HG03045 (cell line): ENCODE data around the gene SPACA4.

Experiments used
- ATAC-seq: cut with Tn5 transposase; IDR thresholded peaks from one replicate; pipeline ENCODE4 v1.9.1; 2021; ENCODE audit warnings: mild to moderate bottlenecking, moderate library complexity; ENCODE audit not compliant: unreplicated experiment

The SPACA4 gene

DNA sequence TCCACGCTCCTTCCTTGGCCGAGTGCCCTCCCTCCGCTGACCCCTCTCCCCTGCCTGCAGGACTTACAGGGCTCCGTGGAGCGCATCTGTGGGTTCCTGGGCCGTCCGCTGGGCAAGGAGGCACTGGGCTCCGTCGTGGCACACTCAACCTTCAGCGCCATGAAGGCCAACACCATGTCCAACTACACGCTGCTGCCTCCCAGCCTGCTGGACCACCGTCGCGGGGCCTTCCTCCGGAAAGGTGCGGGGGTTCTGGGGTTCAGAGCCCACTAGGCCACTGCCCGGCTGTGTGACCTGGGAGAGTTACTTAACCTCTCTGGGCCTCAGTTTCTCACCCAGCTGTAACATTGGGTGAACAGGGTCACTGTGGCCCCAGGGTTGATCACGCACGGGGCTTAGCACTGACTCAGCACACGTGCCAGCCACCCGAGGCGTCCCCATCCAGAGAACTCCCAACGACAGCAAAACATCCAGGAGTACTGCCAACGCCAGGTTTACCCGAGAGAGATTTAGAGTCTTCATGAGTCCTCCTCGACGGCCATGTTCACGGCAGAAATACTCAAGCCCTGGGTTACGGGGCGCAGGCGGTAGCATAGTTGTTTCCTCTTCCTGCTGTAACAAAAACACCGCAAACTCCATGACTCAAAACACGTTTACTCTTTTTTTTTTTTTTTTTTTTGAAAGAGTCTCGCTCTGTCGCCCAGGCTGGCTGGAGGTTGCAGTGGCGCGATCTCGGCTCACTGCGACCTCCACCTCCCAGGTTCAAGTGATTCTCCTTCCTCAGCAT, 9.7 kb upstream of the SPACA4 start:
- ATAC-seq, result no peak

DNA sequence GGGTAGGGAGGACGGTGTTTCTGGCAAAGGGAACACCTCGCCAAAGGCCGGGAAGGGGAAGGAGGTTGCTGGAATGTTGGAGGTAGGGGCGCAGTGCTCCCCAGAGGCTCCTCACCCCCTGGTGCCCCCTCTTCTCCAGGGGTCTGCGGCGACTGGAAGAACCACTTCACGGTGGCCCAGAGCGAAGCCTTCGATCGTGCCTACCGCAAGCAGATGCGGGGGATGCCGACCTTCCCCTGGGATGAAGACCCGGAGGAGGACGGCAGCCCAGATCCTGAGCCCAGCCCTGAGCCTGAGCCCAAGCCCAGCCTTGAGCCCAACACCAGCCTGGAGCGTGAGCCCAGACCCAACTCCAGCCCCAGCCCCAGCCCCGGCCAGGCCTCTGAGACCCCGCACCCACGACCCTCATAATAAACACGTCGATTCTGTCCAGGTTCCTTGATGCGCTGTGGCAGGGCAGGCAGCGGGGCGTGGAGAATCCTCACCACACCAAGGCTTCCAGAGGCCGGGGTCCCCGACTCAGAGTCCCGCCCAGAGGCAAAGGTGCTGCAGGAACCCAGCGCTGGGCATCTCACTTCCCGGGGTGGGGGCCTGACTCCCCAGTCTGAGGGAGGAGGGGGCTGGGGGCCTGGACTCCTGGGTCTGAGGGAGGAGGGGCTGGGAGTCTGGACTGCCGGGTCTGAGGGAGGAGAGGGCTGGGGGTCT, 7.4 kb upstream of the SPACA4 start:
- ATAC-seq, result no peak

DNA sequence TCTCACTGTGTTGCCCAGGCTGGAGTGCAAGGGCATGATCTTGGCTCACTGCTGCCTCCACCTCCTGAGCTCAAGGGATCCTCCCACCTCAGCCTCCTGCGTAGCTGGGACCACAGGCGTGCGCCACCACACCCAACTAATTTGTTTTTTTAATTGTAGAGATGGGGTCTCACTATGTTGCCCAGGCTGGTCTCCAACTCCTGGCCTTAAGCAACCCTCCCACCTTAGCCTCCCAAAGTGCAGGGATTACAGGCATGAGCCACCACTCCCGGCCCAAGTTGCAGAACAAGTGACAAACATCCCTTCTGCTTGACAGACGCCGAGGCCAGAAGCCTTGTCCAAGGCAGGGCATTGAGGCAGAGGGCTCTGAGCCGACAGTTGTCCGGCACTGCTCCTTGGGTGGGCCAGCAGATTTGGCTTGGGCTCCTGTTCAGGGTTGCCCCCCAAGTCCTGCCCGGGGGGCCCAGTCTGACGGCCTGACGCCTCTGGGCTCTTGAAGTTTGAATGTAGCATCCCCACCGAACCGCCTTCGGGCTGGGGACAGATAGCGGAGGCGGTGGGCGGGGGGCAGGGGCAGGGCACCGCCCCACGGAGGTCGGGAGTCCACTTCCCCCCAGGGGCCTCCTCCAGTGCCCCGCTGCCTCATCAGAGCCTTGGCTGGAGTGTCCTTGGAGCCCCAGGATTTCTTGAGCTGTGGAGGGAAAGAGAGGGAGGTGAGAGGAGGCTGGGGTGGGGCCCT, 5.7 kb upstream of the SPACA4 start:
- ATAC-seq, result no peak

DNA sequence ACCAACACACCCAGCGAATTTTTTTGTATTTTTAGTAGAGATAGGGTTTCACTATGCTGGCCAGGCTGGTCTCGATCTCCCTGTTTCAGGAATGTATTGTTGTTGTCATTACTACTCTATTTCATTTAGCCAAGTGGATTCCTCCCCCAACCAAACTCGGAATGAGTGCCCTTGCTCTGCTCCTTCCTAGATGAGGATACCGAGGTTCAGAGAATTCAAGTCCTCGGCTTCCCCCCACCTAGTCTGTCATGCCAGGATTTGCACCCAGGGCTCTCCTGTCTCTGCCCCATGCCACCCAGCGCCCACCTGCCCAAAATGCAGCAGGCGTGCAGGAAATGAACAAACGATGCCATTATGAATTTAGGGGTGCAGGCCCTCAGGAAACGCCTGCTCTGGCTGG, 3.5 kb upstream of the SPACA4 start:
- ATAC-seq, result no peak

DNA sequence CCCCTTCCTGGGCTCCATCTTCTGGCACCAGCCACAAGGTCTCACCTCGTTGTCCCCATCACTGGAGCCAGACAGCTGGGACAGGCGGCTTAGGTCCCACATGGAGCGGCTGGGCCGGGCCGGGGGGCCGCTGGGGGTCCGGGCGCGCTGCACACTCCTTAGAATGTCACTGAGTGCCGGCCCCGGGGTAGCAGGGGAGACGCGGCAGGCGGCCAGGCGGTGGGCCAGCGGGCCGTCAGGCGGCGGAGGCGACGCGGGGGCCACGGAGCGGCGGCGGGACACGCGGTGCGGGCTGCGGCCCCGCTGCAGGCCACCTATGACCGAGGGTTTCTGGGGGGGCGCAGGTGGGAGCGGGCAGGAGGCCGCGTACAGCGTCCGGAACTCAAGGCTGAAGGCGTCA, 3.1 kb upstream of the SPACA4 start:
- ATAC-seq, result no peak

DNA sequence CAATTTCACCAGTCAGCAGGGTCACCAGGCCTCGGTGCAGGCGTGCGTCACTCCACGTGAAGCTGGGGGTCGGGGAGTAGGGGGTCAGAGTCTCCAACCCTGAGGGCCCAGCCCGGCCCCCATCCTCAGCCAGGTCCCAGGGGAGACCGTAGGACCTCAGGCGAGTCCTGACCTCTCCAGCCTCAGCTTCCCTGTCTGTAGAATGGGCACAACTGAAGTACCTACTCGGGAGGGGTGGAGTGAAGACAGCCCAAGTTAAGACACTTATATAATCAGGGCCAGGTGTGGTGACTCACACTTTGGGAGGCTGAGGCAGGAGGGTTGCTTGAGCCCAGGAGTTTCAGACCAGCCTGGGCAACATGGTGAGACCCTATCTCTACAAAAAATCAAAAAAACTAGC, 2.7 kb upstream of the SPACA4 start:
- ATAC-seq, result no peak

DNA sequence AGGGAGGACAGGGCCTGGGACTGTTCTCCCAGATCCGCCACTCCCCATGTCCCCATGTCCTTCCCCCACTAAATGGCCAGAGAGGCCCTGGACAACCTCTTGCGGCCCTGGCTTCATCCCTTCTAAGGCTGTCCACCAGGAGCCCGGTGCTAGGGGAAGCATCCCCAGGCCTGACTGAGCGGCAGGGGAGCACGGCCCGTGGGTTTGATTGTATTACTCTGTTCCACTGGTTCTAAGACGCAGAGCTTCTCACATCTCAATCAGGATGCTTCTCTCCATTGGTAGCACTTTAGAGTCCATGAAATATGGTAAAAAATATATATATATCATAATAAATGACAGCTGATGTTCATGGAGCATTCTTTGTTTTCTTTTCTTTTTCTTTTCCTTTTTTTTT, 815 bp downstream of the SPACA4 start:
- ATAC-seq, result no peak

DNA sequence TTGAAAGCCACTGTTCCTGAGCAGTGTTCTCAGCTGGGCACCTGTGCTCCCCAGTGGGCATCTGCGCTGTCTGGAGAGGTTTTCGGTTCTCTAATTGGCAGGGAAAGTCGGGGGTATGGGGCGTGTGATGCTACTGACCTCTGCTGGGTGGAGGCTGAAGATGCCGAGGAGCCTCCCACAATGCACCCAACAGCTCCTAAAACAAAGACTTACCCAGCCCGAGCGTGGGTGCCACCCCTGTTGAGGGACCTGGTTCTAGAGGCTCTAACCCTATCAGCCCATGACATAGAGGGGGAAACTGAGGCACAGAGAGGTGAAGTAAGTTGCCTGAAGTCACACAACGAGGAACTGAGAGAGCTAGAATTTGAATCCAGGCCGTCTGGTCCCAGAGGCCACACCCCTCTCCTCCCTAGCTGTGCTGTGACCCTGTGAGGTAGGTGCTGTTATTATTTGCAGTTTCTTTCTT, 2.3 kb downstream of the SPACA4 start:
- ATAC-seq, result no peak

DNA sequence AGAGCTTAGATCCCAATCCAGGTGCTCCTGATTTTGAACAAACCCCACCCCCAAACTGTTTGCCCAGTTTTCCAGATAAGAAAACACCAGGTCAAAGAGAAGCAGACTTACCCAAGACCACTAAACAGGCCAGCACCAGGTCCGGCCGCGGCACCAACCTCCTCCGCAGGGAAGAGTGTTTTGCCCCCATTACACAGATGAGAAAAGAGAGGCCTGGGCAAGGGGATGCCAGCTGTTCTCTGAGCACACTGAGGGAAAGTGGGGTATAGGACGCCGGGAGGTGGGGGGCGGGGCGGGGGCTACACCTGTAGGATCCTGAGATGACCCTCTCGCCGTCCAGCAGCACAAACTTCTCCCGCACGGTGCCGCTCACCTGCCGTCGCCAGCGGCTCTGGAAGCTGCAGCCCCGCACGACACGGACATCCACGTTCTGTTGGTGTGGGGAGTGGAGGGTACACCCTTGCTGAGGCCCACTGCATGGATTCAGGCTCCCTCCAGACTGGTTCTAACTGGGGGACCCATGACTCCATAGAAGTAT, 3.1 kb downstream of the SPACA4 start:
- no peak for ATAC-seq

DNA sequence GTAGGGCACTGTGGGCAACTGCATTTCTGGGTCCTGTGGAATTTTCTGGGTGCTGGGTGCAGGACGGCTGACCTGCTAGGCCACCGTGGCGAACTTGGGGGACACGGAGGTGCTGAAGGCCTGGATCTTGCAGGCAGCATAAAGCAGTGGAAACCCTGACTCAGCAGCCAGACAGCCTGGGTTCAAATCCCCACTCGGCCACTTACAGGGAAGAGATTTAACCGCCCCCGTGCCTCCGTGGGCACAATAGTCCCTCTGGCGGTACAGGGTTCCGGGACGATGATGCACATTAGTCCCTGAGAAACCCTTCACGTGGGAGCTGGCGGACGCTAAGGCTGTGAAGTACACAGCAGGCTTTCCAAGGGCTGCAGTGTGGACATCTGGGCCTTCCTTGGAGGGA, 5.3 kb downstream of the SPACA4 start:
- ATAC-seq, result no peak

DNA sequence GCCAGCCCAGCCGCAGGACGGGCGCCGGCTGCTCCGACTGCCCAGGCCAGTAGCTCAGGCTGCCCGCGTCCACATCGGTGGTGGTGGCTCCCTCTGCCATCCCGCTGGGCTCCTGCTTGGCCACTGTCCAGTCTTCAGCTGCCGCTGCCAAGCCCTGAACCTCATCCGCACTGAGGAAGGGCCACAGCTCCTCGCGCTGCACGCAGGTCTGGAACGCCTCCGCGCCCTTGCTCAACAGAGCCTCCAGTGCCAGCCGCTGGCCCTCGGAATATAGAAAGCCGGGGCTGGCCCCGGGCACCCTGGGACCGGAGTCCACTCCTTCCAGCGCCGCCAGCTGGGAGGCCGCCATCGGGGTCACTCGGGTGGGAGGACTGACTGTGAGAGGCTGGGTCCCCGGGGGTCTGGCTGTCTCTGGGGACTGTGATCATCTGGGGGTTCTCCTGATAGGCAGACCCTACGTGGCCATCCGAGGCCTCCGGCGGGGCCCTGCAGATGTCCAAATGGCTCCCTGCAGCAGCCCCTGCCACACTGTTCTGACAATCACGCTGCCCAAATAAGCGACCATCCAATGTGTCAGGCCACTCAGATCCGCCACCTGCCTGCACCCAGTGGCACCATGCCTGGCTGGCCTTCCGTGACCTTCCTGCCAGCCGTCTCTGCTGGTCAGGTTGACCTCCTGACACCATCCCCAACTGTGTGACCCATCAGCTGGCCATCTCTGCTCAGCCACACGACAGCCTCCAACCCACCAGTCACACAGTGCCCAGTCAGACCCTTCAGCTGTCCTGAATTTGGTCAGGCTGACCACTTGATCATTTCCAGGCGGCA, 6.7 kb downstream of the SPACA4 start:
- ATAC-seq, result no peak

DNA sequence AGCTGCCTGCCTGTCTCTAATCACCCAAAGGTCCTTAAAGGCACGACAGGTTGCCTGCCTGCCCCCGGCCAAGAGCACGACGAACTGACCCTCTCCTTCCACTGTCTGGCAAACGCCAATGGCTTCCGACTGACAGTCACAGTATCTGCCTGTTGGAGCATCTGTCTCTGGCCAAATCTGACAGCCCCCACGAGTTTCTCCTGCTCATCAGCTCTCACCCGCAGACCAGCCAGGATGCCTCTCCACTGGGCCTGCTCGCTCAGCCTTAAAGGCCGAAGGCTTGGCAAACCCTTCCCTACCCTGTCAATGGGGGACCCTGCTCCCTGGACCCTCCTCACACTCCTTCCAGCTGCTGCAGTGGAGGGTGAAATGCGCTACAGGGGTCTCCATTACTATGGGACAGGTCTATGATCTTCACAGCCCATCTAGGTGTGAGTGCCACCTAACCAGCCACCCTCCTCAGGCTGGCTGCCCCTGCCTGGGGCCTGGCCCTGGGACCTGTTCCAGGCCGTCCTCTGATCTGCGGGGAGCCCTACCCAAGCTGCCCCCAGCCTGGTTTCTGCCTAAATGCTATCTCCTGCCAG, 7.4 kb downstream of the SPACA4 start:
- no peak for ATAC-seq

DNA sequence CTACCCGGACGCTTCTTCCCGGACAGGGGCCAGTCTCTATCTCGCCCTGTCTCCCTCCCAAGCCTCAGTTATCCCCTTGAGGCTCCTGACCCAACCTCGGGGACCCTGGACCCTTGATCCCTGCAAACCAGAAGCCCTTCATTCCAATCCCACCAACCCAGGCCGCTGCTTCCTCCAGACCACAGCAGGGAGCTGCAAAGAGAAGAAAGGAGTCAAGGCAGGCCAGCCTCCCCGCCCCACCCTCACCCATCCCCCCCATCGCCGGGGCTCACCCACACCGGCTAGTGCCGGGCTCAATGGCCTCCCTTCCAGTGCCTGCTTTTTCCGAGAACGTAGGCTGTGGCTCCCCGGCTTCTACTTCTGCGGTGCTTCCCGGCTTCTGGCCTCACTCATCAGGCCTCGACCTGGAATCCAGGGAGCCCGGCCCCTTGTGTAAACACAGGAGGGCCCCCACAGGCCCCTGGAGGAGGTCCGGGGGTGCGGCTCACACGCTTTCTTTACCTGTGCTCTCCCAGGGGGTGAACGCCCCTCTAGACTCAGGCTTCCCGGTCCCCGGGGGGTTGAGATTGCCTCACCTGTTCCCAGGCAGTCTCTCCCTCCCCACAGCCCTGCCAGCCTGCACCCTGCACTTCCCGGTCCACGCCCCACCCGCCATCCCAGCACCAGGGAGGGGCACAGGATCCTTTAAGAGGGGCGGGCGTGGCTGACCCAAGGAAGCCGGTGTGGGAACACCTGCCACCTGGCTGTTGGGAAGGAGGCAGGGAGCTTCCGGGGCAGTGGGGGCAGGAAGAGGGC, 8.1 kb downstream of the SPACA4 start, which contains the start of gene FAM83E:
Gene FAM83E, minus strand, starts transcription at position 641 of the 795 bp plus-strand sequence. CDS start 1,704 bp downstream, outside the sequence.
- no peak for ATAC-seq

DNA sequence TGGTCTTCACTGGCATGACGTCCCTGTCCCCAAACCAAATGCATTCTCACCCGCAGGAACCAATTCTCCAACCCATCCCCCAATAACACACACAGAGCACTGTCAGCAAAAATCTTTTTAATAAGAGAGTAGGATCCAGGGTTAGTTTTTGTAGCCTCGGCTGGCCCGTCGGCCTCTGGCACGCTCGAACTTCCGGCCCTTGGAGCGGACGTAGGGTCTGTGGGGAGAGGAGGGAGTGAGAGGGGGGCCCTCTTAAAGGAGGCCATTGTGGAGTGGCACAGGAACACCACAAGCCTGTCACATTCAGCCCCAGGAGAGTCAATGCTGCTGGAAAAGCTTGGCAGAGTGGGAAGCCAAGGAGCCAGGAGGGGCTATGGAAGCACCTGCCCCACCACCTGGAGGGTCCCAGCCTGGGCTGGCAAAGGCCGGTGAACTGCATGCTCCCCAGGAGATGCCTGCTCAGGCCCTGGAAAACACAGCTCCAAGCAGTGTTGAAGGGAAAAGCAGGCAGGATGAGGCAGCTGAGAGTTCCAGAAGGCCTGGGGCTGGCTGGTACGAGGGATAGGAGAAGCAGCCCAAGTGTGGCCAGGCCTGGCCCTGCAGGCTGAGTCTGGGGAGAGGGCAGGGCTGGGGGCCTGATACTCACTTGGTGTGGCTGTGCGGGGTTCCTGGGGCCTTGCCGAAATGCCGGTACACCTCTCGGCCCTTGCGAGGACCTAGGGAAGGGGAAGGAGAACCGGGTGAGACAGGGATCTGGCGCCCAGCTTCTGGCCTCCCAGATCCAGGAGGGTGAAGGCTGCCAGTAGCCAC, 8.9 kb downstream of the SPACA4 start:
- no peak for ATAC-seq

DNA sequence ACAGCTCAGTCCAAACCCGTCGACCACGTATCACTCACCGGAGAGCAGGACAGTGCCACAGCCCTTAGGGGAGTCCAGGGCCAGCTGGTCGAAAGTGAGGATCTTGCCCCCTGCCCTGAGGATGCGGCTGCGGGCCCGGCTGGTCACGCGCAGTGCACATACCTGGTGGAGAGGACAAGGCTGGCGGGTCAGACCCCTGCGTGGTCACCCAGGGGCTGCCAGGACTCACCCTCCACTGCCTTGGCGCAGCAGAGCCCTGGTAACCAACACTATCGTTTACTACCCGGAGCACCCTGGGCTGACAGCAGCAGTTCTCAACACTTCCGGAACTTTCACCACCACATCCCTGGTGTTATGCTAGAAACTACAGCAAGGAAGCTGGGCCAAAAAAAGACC, 9.5 kb downstream of the SPACA4 start:
- ATAC-seq, result no peak

DNA sequence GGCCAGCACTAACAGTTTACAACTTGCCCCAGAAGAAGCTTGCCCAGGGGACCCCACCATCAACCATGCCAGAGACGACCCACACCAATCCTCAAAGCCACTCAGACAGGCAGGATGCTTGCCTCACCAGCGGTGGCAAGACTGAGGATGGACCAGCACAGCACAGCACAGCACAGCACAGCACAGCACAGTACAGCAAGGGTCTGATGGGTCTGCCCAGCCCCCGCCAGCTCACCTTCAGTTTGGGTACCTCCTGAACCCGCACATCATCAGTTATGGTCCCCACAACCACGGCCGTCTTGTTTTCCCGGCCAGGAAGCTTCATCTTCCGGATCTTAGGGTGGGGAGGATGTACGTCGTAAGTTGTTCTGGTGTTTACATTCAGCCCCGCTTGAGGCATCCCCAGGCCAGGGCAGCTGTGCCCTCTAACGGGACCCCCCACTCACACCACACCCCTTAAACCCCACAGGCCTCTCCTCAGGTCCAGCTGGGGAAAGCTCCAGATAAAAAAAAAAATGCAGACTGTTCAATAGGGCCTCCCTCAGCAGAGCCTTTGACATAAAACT, 10.0 kb downstream of the SPACA4 start:
- no peak for ATAC-seq

DNA sequence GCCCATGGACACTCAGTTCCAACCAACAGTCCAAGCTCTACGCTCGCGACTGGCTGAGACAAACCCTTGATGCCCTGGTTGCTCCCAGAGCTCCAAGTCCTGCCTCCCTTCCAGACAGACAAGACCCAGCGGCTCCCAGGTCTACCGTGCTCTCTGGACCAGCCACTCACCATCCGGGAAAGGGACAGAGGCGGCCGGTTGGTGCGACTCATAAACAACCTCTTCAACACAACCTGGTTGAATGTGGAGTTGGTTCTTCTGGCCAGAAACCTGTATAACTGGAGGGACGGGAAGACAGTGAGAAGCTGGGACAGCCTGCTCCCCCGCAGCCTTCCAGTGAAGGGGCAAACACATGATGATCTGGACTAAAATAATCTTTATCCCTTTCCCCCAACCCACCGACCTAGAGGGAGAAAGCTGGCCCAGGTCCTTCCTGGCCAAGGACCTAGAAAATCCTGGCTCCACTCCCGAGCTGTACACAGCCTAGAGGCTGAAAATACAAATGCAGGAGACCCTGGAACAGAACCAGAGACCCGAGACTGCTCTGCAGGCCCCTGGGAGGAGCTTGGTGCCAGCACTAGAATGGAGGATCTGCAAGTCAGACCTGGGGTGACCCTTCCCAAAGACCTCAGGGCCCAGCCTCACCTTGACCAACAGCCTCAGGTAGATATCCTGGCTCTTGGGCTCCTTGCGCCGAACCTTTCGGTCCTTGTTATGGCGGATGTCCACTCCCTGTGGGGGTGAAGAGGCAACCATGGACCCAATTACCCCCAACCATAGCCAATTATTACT, 10.8 kb downstream of the SPACA4 start:
- no peak for ATAC-seq
